HCT116 (cell line): ENCODE data around the gene TBC1D22B. TPM values are rescaled to one million over a fixed set of nuclear protein-coding genes. Genes with fewer than 3 reads are reported as not detected.

Experiments
- ATAC-seq: fragments of 200-7000 bp; cut with Tn5 transposase; 2 replicates; pipeline ENCODE4 v1.9.1; 2020; ENCODE audit warnings: mild to moderate bottlenecking, moderate library complexity
- BruUV-seq: library from RNA; stranded (reverse); fragments of 400-500 nt; replicated peaks from 2 replicates; lab custom pipeline; 2021; lab: Mats Ljungman, UMichigan
- CTCF ChIA-PET: fragments of 300-600 bp; sonication (Branson Sonifier 250); formaldehyde crosslinking; loops from one replicate; lab custom pipeline; 2021; ENCODE audit warnings: antibody characterized with exemption; lab: Charles Lee
- POLR2A ChIA-PET: fragments of 300-600, 350-600 bp; sonication (Branson Sonifier 250); formaldehyde crosslinking; loops from one replicate; lab custom pipeline; 2021; ENCODE audit warnings: antibody characterized with exemption; lab: Charles Lee
- RAD21 ChIA-PET, 2 experiments: fragments of 300-600 bp; sonication (Branson Sonifier 250); formaldehyde crosslinking; loops; one replicate each; lab custom pipeline; 2023; ENCODE audit warnings: low total read pairs in 2 of 2; ENCODE audit not compliant: uncharacterized antibody in 2 of 2, unreplicated experiment in 2 of 2, low non-redundant PET in 1 of 2; lab: Charles Lee
- DNase-seq: peaks from one replicate; pipeline ENCODE4 v3.0.0-alpha.2; 2010; ENCODE audit warnings: low read depth, low spot score
- H2AFZ ChIP-seq: fragments of 200-600 bp; shearing (Covaris generic), sonication (generic); 2 replicates; pipeline ENCODE4 v1.6.1; 2017; ENCODE audit warnings: low read depth, mixed run types, mixed read lengths, antibody characterized with exemption, low read length; ENCODE audit not compliant: poor library complexity, severe bottlenecking
- H3K27ac ChIP-seq: 2 replicates; pipeline ENCODE4 v1.5.1; 2012; ENCODE audit warnings: low read depth, low read length
- H3K27me3 ChIP-seq: fragments of 200-600 bp; sonication (generic); 2 replicates; pipeline ENCODE4 v1.6.1; 2016; ENCODE audit warnings: mixed run types, low read length, mixed read lengths; ENCODE audit not compliant: insufficient read depth
- H3K36me3 ChIP-seq, 2 experiments: fragments of 200-500 bp in 1 of 2; fragments of 200-600 bp in 1 of 2; sonication (Bioruptor generic) in 1 of 2; sonication (generic) in 1 of 2; 2 replicates each; pipeline versions ENCODE4 v1.5.1 to v1.6.1; 2014 to 2016; ENCODE audit warnings: low read length in 2 of 2, inconsistent platforms in 1 of 2, mixed read lengths in 1 of 2, mixed run types in 1 of 2; ENCODE audit not compliant: insufficient read depth in 2 of 2, control insufficient read depth in 1 of 2
- H3K4me1 ChIP-seq, 2 experiments: fragments of 200-600 bp in 1 of 2; sonication (generic) in 1 of 2; 2 replicates each; pipeline versions ENCODE4 v1.5.1 to v1.6.1; 2012 to 2017; ENCODE audit warnings: low read length in 2 of 2, inconsistent platforms in 1 of 2, mild to moderate bottlenecking in 1 of 2, mixed read lengths in 1 of 2, mixed run types in 1 of 2, moderate library complexity in 1 of 2; ENCODE audit not compliant: insufficient read depth in 2 of 2, control insufficient read depth in 1 of 2
- H3K4me2 ChIP-seq: fragments of 200-600 bp; sonication (generic); 2 replicates; pipeline ENCODE4 v1.6.1; 2017; ENCODE audit warnings: mixed run types, low read length, mixed read lengths
- H3K4me3 ChIP-seq, 2 experiments: fragments of 200-600 bp in 1 of 2; sonication (generic) in 1 of 2; replicated peaks in 1 of 2; 2 replicates each; pipeline ENCODE4 v1.5.1; 2011 to 2016; ENCODE audit warnings: low read length in 2 of 2, control low read depth in 1 of 2, low read depth in 1 of 2, mild to moderate bottlenecking in 1 of 2, mixed read lengths in 1 of 2, mixed run types in 1 of 2
- H3K79me2 ChIP-seq: fragments of 200-600 bp; sonication (generic); 2 replicates; pipeline ENCODE4 v1.6.1; 2017; ENCODE audit warnings: mild to moderate bottlenecking, mixed run types, low read length, moderate library complexity, mixed read lengths; ENCODE audit not compliant: insufficient read depth
- H3K9ac ChIP-seq: fragments of 200-600 bp; sonication (generic); 2 replicates; pipeline ENCODE4 v1.6.1; 2016; ENCODE audit warnings: low read length, mixed read lengths
- H3K9me2 ChIP-seq: fragments of 200-600 bp; sonication (generic), shearing (Covaris generic); 2 replicates; pipeline ENCODE4 v1.6.1; 2017; ENCODE audit warnings: mixed run types, mild to moderate bottlenecking, moderate library complexity; ENCODE audit not compliant: insufficient read depth
- H3K9me3 ChIP-seq, 2 experiments: fragments of 200-500 bp in 1 of 2; fragments of 200-600 bp in 1 of 2; sonication (Bioruptor generic) in 1 of 2; sonication (generic) in 1 of 2; 2 replicates each; pipeline ENCODE4 v1.6.1; 2014 to 2017; ENCODE audit warnings: low read length in 2 of 2, mixed read lengths in 2 of 2, inconsistent platforms in 1 of 2, low read depth in 1 of 2, mild to moderate bottlenecking in 1 of 2, mixed run types in 1 of 2, moderate library complexity in 1 of 2; ENCODE audit not compliant: control insufficient read depth in 1 of 2, insufficient read depth in 1 of 2
- H4K20me1 ChIP-seq: fragments of 200-600 bp; sonication (generic), shearing (Covaris generic); 2 replicates; pipeline ENCODE4 v1.6.1; 2017; ENCODE audit warnings: mixed run types, mild to moderate bottlenecking, moderate library complexity; ENCODE audit not compliant: insufficient read depth
- ATF3 ChIP-seq: IDR thresholded peaks from 2 replicates; pipeline ENCODE4 v1.6.1; 2012
- CBX3 ChIP-seq: IDR thresholded peaks from 2 replicates; pipeline ENCODE4 v1.6.1; 2012; ENCODE audit warnings: low read depth
- CTCF ChIP-seq, 3 experiments: fragments of 200-600 bp in 1 of 3; sonication (generic) in 1 of 3; IDR thresholded peaks in 2 of 3; conservative IDR thresholded peaks in 1 of 3; 2 replicates each; pipeline ENCODE4 v1.5.1; 2012 to 2017; ENCODE audit warnings: low read depth in 2 of 3, low read length in 2 of 3, antibody characterized with exemption in 1 of 3, borderline replicate concordance in 1 of 3, control low read depth in 1 of 3, mild to moderate bottlenecking in 1 of 3, mixed read lengths in 1 of 3, mixed run types in 1 of 3, moderate library complexity in 1 of 3; ENCODE audit not compliant: insufficient read depth in 1 of 3
- ELF1 ChIP-seq: IDR thresholded peaks from 2 replicates; pipeline ENCODE4 v1.6.1; 2012; ENCODE audit warnings: low read depth, borderline replicate concordance
- EZH2phosphoT487 ChIP-seq: fragments of 200-600 bp; IDR thresholded peaks from 2 replicates; pipeline ENCODE4 v1.6.1; 2018; ENCODE audit warnings: antibody characterized with exemption, borderline replicate concordance
- FOSL1 ChIP-seq: IDR thresholded peaks from 2 replicates; pipeline ENCODE4 v1.6.1; 2012; ENCODE audit warnings: low read depth
- JUND ChIP-seq: IDR thresholded peaks from 2 replicates; pipeline ENCODE4 v1.6.1; 2012
- POLR2AphosphoS5 ChIP-seq: IDR thresholded peaks from 2 replicates; pipeline ENCODE4 v1.6.1; 2011; ENCODE audit warnings: mild to moderate bottlenecking, low read depth, low read length, moderate library complexity
- RAD21 ChIP-seq: IDR thresholded peaks from 2 replicates; pipeline ENCODE4 v1.6.1; 2012; ENCODE audit warnings: low read depth, mild to moderate bottlenecking
- SIN3A ChIP-seq: IDR thresholded peaks from 2 replicates; pipeline ENCODE4 v1.6.1; 2012; ENCODE audit warnings: low read depth
- SP1 ChIP-seq: IDR thresholded peaks from 2 replicates; pipeline ENCODE4 v1.6.1; 2012; ENCODE audit warnings: low read depth
- SRF ChIP-seq: IDR thresholded peaks from 2 replicates; pipeline ENCODE4 v1.6.1; 2012; ENCODE audit warnings: low read depth
- TCF7L2 ChIP-seq: IDR thresholded peaks from 2 replicates; pipeline ENCODE4 v1.7.0; 2011; ENCODE audit warnings: borderline replicate concordance, inconsistent platforms; ENCODE audit not compliant: insufficient read depth, insufficient read length; ENCODE audit errors: extremely low read depth
- YY1 ChIP-seq: IDR thresholded peaks from 2 replicates; pipeline ENCODE4 v1.6.1; 2011; ENCODE audit warnings: low read length, low read depth, moderate library complexity, mild to moderate bottlenecking; ENCODE audit not compliant: insufficient replicate concordance; ENCODE audit errors: extremely low read depth
- ZFX ChIP-seq: fragments of 450-650 bp; IDR thresholded peaks from 2 replicates; pipeline ENCODE4 v1.6.1; 2017
- ZNF274 ChIP-seq: fragments of 200-500 bp; sonication (Bioruptor generic); IDR thresholded peaks from 2 replicates; pipeline ENCODE4 v1.6.1; 2014; ENCODE audit warnings: mild to moderate bottlenecking, low read depth, low read length, inconsistent platforms
- intact Hi-C: fragments of 100-400 bp; cut with micrococcal nuclease; formaldehyde crosslinking; loops from 2 replicates; pipeline ENCODE4 v1.10.0; 2022
- total RNA-seq: library from RNA; stranded (reverse); gene quantifications from one replicate; pipeline ENCODE4 v1.2.1, GENCODE V29; 2021; ENCODE audit not compliant: unreplicated experiment

Gene TBC1D22B
- total RNA-seq, 1 experiment from 2014 or later = 9.1 TPM

GRCh38 chr6:37347670-37348111 lies 90.1 kb downstream of the TBC1D22B start:
- no TSS peak for BruUV-seq
- no peaks in the 10 kb centered on the region for H3K27me3 ChIP-seq
- no peak overlapping the region for H3K4me3 ChIP-seq
- no peak overlapping the region for H2AFZ ChIP-seq
- H3K36me3 ChIP-seq = no peaks in the 10 kb centered on the region
- no peaks in the 10 kb centered on the region for H3K9me3 ChIP-seq
- no peaks in the 10 kb centered on the region for H3K79me2 ChIP-seq
- H3K4me2 ChIP-seq = no peak overlapping the region
- ChIA-PET POLR2A (no interaction called here), RAD21 (no interaction called here), CTCF (interaction anchor here (1.6 kb wide), 1 partner anchor 22 kb away, joined by 3 read pairs; no protein-coding TSS in a partner anchor)
- DNase-seq = no peak
- H4K20me1 ChIP-seq = no peaks in the 10 kb centered on the region
- intact Hi-C loops = no loop called here
- no peaks in the 10 kb centered on the region for H3K4me1 ChIP-seq
- H3K27ac ChIP-seq = no peak overlapping the region
- ATAC-seq = no peak
- H3K9me2 ChIP-seq = no peaks in the 10 kb centered on the region
- TF ChIP-seq SP1 (no peak), YY1 (no peak), RAD21 (no peak), SIN3A (no peak), POLR2AphosphoS5 (no peak), SRF (no peak), ZNF274 (no peak), ZFX (no peak), ELF1 (no peak)
- H3K9ac ChIP-seq = no peak overlapping the region

- POLR2A ChIA-PET = no interaction called here
- Histone ChIP-seq H2AFZ (no peak overlapping the region), H3K27me3 (no peaks in the 10 kb centered on the region), H3K36me3 (no peaks in the 10 kb centered on the region), H3K9me2 (no peaks in the 10 kb centered on the region), H3K4me1 (peaks cover 6 to 14% of the 10 kb centered on the region in 2 experiments; a peak in 3 of 4 replicates), H3K79me2 (peaks cover 21% of the 10 kb centered on the region), H3K27ac (no peak overlapping the region), H3K4me2 (no peak overlapping the region), H3K9me3 (no peaks in the 10 kb centered on the region), H3K9ac (no peak overlapping the region), H3K4me3 (no peak overlapping the region), H4K20me1 (no peaks in the 10 kb centered on the region)
- RAD21 ChIA-PET = no interaction called here
- intact Hi-C loops = no loop called here
- ATAC-seq (no peak), DNase-seq (no peak)
- BruUV-seq = no TSS peak
- CTCF ChIA-PET = no interaction called here
- TF ChIP-seq ZFX (no peak), ATF3 (no peak), CTCF (IDR thresholded peaks at IDR 0.05 in 2 of 3, conservative IDR thresholded peaks at IDR 0.05 in 1 of 3; ENCODE audit: borderline replicate concordance in 1 of 3, insufficient read depth in 1 of 3, low read depth in 2 of 3, low read length in 2 of 3) (no peak), FOSL1 (no peak), ELF1 (no peak), YY1 (no peak), EZH2phosphoT487 (no peak), TCF7L2 (no peak), CBX3 (no peak), JUND (no peak)
These were observed 93.5 kb downstream of the TBC1D22B start for GRCh38 chr6:37351027-37351426.
